ENCODE measurements around the gene SCCPDH. TPM values are rescaled to one million over a fixed set of nuclear protein-coding genes. Genes with fewer than 3 reads are reported as not detected.
A peak's percentile ranks its signal among the peaks of the same experiment; 100 is the strongest.

SCCPDH gene
- total and polyA plus RNA-seq, 2 experiments from 2014 or later: 44.2 to 44.8 TPM

DNA sequence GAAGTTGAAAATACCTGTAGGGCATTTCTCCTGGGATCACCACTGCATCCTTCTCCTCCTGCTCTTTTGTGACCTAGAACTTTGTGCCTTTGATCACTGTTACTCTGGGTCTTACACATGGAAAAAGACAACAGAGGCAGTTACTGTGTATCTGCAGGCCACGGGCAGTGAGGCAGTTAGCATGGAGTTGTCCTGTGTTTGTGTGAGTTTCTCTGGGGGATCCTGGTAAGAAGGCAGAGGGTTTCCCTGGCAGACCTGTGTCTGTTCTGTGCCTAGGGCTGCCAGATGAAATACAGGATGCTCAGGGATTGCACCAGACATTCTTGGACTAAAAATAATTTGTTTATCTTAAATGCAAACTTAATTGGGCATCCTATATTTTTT is 44.4 kb upstream of the SCCPDH start:
- no peak overlapping the region for H2AFZ ChIP-seq
- H3K4me3 ChIP-seq: no peak overlapping the region
- no peaks in the 10 kb centered on the region for H3K9me2 ChIP-seq (replicated peaks; ENCODE audit: insufficient read depth)
- no peak overlapping the region for H3K4me2 ChIP-seq
- H3K27ac ChIP-seq: no peak overlapping the region
- no peaks in the 10 kb centered on the region for H3K27me3 ChIP-seq
- no peaks in the 10 kb centered on the region for H3K79me2 ChIP-seq
- no peak for DNase-seq (ENCODE audit: low spot score)
- WGBS (ENCODE audit: low lambda C conversion rate, missing lambda C conversion rate): 68% methylated on average over 1 of the region's 1 CpG
- no peaks in the 10 kb centered on the region for H4K20me1 ChIP-seq (ENCODE audit: insufficient read depth, poor library complexity, severe bottlenecking)
- no peaks in the 10 kb centered on the region for H3K9me3 ChIP-seq (ENCODE audit: low read depth)
- H3K36me3 ChIP-seq (replicated peaks; ENCODE audit: insufficient read depth, low read depth): no peaks in the 10 kb centered on the region
- TF ChIP-seq, protein P1, sequence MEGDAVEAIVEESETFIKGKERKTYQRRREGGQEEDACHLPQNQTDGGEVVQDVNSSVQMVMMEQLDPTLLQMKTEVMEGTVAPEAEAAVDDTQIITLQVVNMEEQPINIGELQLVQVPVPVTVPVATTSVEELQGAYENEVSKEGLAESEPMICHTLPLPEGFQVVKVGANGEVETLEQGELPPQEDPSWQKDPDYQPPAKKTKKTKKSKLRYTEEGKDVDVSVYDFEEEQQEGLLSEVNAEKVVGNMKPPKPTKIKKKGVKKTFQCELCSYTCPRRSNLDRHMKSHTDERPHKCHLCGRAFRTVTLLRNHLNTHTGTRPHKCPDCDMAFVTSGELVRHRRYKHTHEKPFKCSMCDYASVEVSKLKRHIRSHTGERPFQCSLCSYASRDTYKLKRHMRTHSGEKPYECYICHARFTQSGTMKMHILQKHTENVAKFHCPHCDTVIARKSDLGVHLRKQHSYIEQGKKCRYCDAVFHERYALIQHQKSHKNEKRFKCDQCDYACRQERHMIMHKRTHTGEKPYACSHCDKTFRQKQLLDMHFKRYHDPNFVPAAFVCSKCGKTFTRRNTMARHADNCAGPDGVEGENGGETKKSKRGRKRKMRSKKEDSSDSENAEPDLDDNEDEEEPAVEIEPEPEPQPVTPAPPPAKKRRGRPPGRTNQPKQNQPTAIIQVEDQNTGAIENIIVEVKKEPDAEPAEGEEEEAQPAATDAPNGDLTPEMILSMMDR (IDR thresholded peaks at IDR 0.05; ENCODE audit: poor library complexity): no peak
- no peak for TF ChIP-seq EZH2phosphoT487 (IDR thresholded peaks at IDR 0.05; ENCODE audit: low read depth, severe bottlenecking, unreplicated experiment)
- TF ChIP-seq EZH2 (IDR thresholded peaks at IDR 0.05; ENCODE audit: borderline replicate concordance): no peak
- H3K4me1 ChIP-seq (ENCODE audit: insufficient read depth): peaks cover 12% of the 10 kb centered on the region

DNA sequence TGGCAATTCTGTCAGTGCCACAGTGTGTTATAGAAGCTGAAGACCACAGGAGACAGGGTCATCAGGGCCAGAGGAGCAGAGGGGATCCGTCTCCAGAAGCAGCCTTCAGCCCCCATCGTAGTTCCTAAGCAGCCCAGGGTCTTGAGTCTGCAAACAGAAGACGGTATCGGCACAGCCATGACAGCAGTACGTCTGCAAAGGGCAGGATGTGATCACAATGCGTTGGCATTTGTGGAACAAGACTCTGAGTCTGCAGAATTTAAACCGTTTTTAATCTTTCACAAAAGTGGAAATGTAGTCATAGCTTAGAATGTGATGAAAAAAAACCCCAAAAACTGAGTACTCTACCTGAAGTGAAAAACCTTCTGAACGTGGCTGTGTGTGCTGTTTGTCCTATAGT is 44.0 kb upstream of the SCCPDH start:
- TF ChIP-seq EZH2 (IDR thresholded peaks at IDR 0.05; ENCODE audit: borderline replicate concordance) (no peak), EZH2phosphoT487 (IDR thresholded peaks at IDR 0.05; ENCODE audit: low read depth, severe bottlenecking, unreplicated experiment) (no peak)
- TF ChIP-seq, protein P1 (IDR thresholded peaks at IDR 0.05; ENCODE audit: poor library complexity): no peak
- Histone ChIP-seq H3K4me1 (ENCODE audit: insufficient read depth) (peaks cover 12% of the 10 kb centered on the region), H3K27me3 (no peaks in the 10 kb centered on the region), H4K20me1 (ENCODE audit: insufficient read depth, poor library complexity, severe bottlenecking) (no peaks in the 10 kb centered on the region), H3K4me3 (no peak overlapping the region), H3K27ac (peak overlapping the region; percentile 59), H2AFZ (no peak overlapping the region), H3K4me2 (no peak overlapping the region), H3K9me3 (ENCODE audit: low read depth) (no peaks in the 10 kb centered on the region), H3K36me3 (replicated peaks; ENCODE audit: insufficient read depth, low read depth) (no peaks in the 10 kb centered on the region), H3K9me2 (replicated peaks; ENCODE audit: insufficient read depth) (no peaks in the 10 kb centered on the region), H3K79me2 (no peaks in the 10 kb centered on the region)
- 86% methylated on average over 8 of the region's 8 CpGs for WGBS (ENCODE audit: low lambda C conversion rate, missing lambda C conversion rate)
- no peak for DNase-seq (ENCODE audit: low spot score)

DNA sequence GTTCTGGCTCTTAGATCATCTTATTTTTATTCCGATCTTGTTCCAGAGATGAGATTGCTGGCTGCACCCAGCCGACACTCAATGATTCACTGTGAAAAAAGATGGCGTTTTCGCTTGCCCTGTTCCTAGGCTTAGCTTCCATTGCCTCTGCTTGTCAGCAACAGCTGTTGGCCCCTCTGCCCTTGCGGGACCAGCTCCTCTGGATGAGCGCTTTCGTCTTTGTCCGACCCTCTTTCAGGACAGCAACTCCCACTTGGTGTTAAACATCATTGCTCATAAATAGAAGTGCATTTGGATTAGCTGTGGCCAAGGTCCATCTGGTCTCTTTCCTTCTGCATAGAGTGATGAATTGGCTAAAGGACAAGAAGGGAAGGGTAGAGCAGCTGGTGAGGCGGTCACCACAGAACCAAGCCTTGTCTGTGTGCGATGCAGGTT is 43.5 kb upstream of the SCCPDH start:
- Histone ChIP-seq H4K20me1 (ENCODE audit: insufficient read depth, poor library complexity, severe bottlenecking) (no peaks in the 10 kb centered on the region), H3K4me1 (ENCODE audit: insufficient read depth) (peaks cover 12% of the 10 kb centered on the region), H2AFZ (no peak overlapping the region), H3K9me3 (ENCODE audit: low read depth) (no peaks in the 10 kb centered on the region), H3K36me3 (replicated peaks; ENCODE audit: insufficient read depth, low read depth) (no peaks in the 10 kb centered on the region), H3K4me3 (no peak overlapping the region), H3K79me2 (no peaks in the 10 kb centered on the region), H3K9me2 (replicated peaks; ENCODE audit: insufficient read depth) (no peaks in the 10 kb centered on the region), H3K27me3 (no peaks in the 10 kb centered on the region), H3K27ac (peak overlapping the region; percentile 59), H3K4me2 (no peak overlapping the region)
- WGBS (ENCODE audit: low lambda C conversion rate, missing lambda C conversion rate): 85% methylated on average over 10 of the region's 10 CpGs
- no peak for DNase-seq (ENCODE audit: low spot score)
- TF ChIP-seq EZH2 (IDR thresholded peaks at IDR 0.05; ENCODE audit: borderline replicate concordance): no peak
- TF ChIP-seq, protein P1 (IDR thresholded peaks at IDR 0.05; ENCODE audit: poor library complexity): no peak
- no peak for TF ChIP-seq EZH2phosphoT487 (IDR thresholded peaks at IDR 0.05; ENCODE audit: low read depth, severe bottlenecking, unreplicated experiment)

Measured in hepatocyte (in vitro differentiated cells).